ENCODE measurements around the gene ZCCHC13.

ZCCHC13 gene

GRCh38 chrX:74346088-74346487 lies 42.1 kb downstream of the ZCCHC13 start:
- Mint-ChIP-seq H3K27ac (no peak overlapping the region), H3K36me3 (ENCODE audit: low read depth) (no peaks in the 10 kb centered on the region), H3K27me3 (no peaks in the 10 kb centered on the region), H3K4me3 (no peak overlapping the region), H3K9me3 (no peaks in the 10 kb centered on the region), H3K4me1 (ENCODE audit: low read depth) (peaks cover 6% of the 10 kb centered on the region)

- H3K9me3 Mint-ChIP-seq = no peaks in the 10 kb centered on the region
- no peaks in the 10 kb centered on the region for H3K27me3 Mint-ChIP-seq
- H3K4me1 Mint-ChIP-seq (ENCODE audit: low read depth) = peaks cover 7% of the 10 kb centered on the region
- H3K4me3 Mint-ChIP-seq = no peak overlapping the region
- no peaks in the 10 kb centered on the region for H3K36me3 Mint-ChIP-seq (ENCODE audit: low read depth)
- H3K27ac Mint-ChIP-seq = no peak overlapping the region
These were observed 45.4 kb downstream of the ZCCHC13 start for GRCh38 chrX:74349387-74349786.

- Mint-ChIP-seq H3K4me3 (no peak overlapping the region), H3K9me3 (no peaks in the 10 kb centered on the region), H3K4me1 (ENCODE audit: low read depth) (peaks cover 7% of the 10 kb centered on the region), H3K27ac (peak overlapping the region; percentile 36), H3K36me3 (ENCODE audit: low read depth) (no peaks in the 10 kb centered on the region), H3K27me3 (no peaks in the 10 kb centered on the region)
These were observed 47.8 kb downstream of the ZCCHC13 start for GRCh38 chrX:74351760-74352159.

- Mint-ChIP-seq H3K27ac (no peak overlapping the region), H3K36me3 (ENCODE audit: low read depth) (no peaks in the 10 kb centered on the region), H3K4me1 (ENCODE audit: low read depth) (peaks cover 7% of the 10 kb centered on the region), H3K9me3 (no peaks in the 10 kb centered on the region), H3K27me3 (no peaks in the 10 kb centered on the region), H3K4me3 (no peak overlapping the region)
These were observed 50.0 kb downstream of the ZCCHC13 start for GRCh38 chrX:74353984-74354383.

Measured in stimulated activated naive CD8-positive, alpha-beta T cell treated with anti-CD3 and anti-CD28 coated beads, Interleukin-15, Interleukin-2, amounts not matched to agents 100 ng/mL and 50 ng/mL, for 24 hours (primary cell).